ENCODE data around the gene FARP1. TPM values are rescaled to one million over a fixed set of nuclear protein-coding genes. Genes with fewer than 3 reads are reported as not detected.

FARP1 gene
- total and polyA plus RNA-seq, 2 donors: 5.8 to 7.5 TPM

DNA sequence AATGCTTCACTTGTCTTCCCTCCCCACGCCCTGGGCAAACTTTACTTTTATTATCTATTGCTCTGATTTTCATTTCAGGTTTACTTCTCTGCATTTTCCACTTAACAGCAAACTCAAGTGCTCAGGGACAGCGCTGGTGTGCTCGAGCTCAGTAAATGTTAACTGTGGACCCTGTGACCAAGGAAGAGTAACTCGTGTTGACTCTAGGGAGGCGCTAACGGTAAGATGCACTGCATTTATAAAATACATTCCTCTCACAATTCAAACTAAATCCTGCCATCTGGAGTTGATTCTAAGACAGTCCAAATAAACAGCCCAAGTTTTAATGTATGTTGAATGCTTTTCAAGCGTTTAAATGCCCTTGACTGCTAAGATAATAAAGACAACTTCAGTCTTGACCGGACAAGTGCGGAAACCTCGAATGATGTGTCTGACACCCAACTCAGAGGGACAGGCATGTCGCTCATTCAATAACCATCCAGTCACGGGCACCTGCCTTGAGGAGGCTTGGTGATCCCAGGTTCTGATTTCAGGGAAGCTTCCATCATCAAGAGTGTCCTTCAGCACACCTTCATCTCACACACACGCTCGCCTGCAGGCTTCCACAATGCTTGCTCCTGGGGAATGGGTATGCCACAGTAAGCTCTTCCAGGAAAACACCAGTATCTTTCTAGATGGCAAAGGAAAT, 340.9 kb downstream of the FARP1 start:
- no peaks in the 10 kb centered on the region for H3K27me3 ChIP-seq (ENCODE audit: control insufficient read depth in 2 of 2, insufficient read depth in 1 of 2, low read length in 1 of 2)
- H3K27ac ChIP-seq (ENCODE audit: low read depth in 1 of 2, low read length in 1 of 2): peak overlapping the region; percentile 15 to 52
- no peaks in the 10 kb centered on the region for H3K9me3 ChIP-seq (ENCODE audit: control insufficient read depth in 2 of 2, insufficient read depth in 1 of 2, low read length in 1 of 2)
- H3K4me1 ChIP-seq (ENCODE audit: control insufficient read depth in 2 of 2, insufficient read depth in 2 of 2, low read length in 2 of 2): peaks cover 7 to 48% of the 10 kb centered on the region in 2 donors
- WGBS: 95% methylated on average over 14 of the region's 14 CpGs
- peaks cover 8 to 9% of the 10 kb centered on the region in 2 donors for H3K36me3 ChIP-seq (ENCODE audit: control insufficient read depth in 2 of 2, insufficient read depth in 2 of 2, low read length in 1 of 2)
- no peak overlapping the region for H3K4me3 ChIP-seq (ENCODE audit: low read length in 2 of 2)
- DNase-seq (ENCODE audit: low read depth in 6 of 9, low spot score in 9 of 9): no peak

DNA sequence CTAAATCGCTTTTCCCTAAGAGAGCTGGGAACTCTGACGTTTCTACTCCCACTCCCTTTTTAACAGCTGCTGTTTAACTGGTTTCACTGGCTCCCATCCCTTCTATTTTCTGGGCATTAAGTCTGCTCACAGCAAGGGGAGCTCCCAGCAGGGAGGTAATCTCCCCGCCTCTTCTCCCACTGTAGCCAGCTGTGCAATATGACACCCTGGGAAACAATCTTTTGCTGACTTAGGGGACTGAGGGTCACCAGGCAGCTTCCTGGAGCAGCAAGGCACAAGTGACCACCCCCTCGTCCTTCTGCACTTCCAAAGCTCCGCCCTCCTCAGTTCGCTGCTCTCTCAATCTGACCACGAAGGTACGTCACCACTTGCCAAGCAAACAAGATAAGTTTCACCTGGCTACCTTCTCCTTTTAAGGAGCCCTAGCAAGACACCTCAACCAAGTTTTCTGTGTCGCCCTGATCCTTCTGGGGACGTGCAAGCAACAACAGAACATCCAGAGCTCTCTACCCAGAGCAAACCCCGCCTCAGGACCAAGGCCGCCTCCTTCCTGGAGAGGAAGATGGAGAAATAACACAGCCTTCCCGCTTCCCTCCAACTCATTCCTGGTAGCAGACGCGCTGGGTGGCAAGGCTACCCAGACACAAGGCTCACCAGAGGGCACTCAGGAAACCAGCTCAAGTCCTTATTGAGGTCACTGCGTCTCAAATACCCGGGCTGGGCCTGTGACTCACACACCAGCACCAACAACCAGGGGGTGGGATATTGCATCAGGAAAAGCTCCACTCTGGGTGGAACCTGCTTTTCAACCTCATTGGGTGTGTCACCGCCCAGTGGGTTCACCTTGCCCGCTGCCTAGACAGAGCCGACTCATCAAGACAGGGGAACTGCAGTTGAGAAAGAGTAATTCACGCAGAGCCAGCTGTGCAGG, 341.7 kb downstream of the FARP1 start:
- no peaks in the 10 kb centered on the region for H3K9me3 ChIP-seq (ENCODE audit: control insufficient read depth in 2 of 2, insufficient read depth in 1 of 2, low read length in 1 of 2)
- no peak for DNase-seq (ENCODE audit: low read depth in 6 of 9, low spot score in 9 of 9)
- no peaks in the 10 kb centered on the region for H3K27me3 ChIP-seq (ENCODE audit: control insufficient read depth in 2 of 2, insufficient read depth in 1 of 2, low read length in 1 of 2)
- no peak overlapping the region for H3K4me3 ChIP-seq (ENCODE audit: low read length in 2 of 2)
- peaks cover 7 to 48% of the 10 kb centered on the region in 2 donors for H3K4me1 ChIP-seq (ENCODE audit: control insufficient read depth in 2 of 2, insufficient read depth in 2 of 2, low read length in 2 of 2)
- 93% methylated on average over 21 of the region's 21 CpGs for WGBS
- H3K27ac ChIP-seq (ENCODE audit: low read depth in 1 of 2, low read length in 1 of 2): peak overlapping the region; percentile 20 to 65
- H3K36me3 ChIP-seq (ENCODE audit: control insufficient read depth in 2 of 2, insufficient read depth in 2 of 2, low read length in 1 of 2): peaks cover 12 to 14% of the 10 kb centered on the region in 2 donors

DNA sequence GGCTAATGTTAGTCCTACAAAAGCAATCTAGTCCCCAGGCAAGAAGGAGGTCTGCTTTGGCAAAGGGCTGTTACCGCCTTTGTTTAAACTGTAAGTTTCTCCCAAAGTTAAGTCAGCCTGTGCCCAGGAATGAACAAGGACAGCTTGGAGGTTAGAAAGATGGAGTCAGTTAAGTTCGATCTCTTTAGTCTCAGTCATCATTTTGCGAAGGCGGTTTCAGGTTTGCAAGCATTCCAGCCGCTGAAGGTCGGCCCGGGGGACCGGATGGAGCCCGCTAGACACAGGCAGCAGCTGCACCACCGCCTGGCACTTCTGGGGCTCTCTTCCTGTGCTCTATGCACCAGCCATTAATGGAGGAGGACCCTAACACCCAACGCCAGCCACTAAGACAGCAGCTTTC, 342.7 kb downstream of the FARP1 start:
- peaks cover 11 to 14% of the 10 kb centered on the region in 2 donors for H3K36me3 ChIP-seq (ENCODE audit: control insufficient read depth in 2 of 2, insufficient read depth in 2 of 2, low read length in 1 of 2)
- 96% methylated on average over 11 of the region's 11 CpGs for WGBS
- no peak overlapping the region for H3K4me3 ChIP-seq (ENCODE audit: low read length in 2 of 2)
- no peaks in the 10 kb centered on the region for H3K27me3 ChIP-seq (ENCODE audit: control insufficient read depth in 2 of 2, insufficient read depth in 1 of 2, low read length in 1 of 2)
- no peak overlapping the region for H3K27ac ChIP-seq (ENCODE audit: low read depth in 1 of 2, low read length in 1 of 2)
- no peaks in the 10 kb centered on the region for H3K9me3 ChIP-seq (ENCODE audit: control insufficient read depth in 2 of 2, insufficient read depth in 1 of 2, low read length in 1 of 2)
- H3K4me1 ChIP-seq (ENCODE audit: control insufficient read depth in 2 of 2, insufficient read depth in 2 of 2, low read length in 2 of 2): peaks cover 7 to 54% of the 10 kb centered on the region in 2 donors
- no peak for DNase-seq (ENCODE audit: low read depth in 6 of 9, low spot score in 9 of 9)

DNA sequence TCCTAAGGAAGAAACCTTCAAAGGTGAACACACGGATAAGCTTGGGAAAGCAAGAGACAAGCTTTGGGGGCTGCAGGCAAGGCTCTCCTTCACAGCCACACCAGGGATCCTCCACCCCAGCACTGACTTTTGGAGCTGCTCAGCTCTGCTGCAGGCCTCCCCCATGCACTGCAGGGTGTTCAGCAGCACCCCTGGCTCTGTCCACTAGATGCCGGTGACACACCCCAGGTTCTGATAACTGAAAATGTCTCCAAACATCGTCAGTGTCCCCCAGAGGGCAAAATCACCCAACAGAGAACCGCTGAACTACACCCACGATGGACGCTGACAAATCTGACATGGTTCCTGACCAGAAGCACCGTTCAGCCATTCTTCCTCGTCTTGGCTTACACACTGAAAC, 343.5 kb downstream of the FARP1 start:
- Histone ChIP-seq H3K36me3 (ENCODE audit: control insufficient read depth in 2 of 2, insufficient read depth in 2 of 2, low read length in 1 of 2) (peaks cover 9 to 11% of the 10 kb centered on the region in 2 donors), H3K9me3 (ENCODE audit: control insufficient read depth in 2 of 2, insufficient read depth in 1 of 2, low read length in 1 of 2) (no peaks in the 10 kb centered on the region), H3K27me3 (ENCODE audit: control insufficient read depth in 2 of 2, insufficient read depth in 1 of 2, low read length in 1 of 2) (no peaks in the 10 kb centered on the region), H3K27ac (ENCODE audit: low read depth in 1 of 2, low read length in 1 of 2) (no peak overlapping the region), H3K4me1 (ENCODE audit: control insufficient read depth in 2 of 2, insufficient read depth in 2 of 2, low read length in 2 of 2) (peaks cover 7 to 49% of the 10 kb centered on the region in 2 donors), H3K4me3 (ENCODE audit: low read length in 2 of 2) (no peak overlapping the region)
- 96% methylated on average over 8 of the region's 8 CpGs for WGBS
- DNase-seq (ENCODE audit: low read depth in 6 of 9, low spot score in 9 of 9): no peak

DNA sequence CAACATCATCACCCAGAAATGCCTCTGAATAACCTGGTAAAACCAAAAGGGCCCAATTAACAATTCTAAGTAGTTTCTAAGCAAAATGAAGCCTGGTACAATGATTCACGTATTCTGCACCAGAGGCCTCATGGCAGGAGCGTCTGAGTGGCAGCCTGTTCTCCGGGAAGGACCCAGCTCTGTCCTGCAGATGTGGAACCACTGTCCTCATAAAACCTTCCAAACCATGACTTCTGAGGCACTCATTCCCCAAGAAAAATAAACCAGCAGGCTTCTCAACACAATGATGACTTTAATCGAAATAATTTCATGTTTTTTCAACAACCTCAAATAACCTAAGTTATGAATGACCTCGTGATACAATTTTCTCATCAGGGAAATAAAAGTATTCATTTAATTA, 344.1 kb downstream of the FARP1 start:
- Histone ChIP-seq H3K4me3 (ENCODE audit: low read length in 2 of 2) (no peak overlapping the region), H3K9me3 (ENCODE audit: control insufficient read depth in 2 of 2, insufficient read depth in 1 of 2, low read length in 1 of 2) (no peaks in the 10 kb centered on the region), H3K36me3 (ENCODE audit: control insufficient read depth in 2 of 2, insufficient read depth in 2 of 2, low read length in 1 of 2) (peaks cover 6 to 9% of the 10 kb centered on the region in 2 donors), H3K27ac (ENCODE audit: low read depth in 1 of 2, low read length in 1 of 2) (no peak overlapping the region), H3K4me1 (ENCODE audit: control insufficient read depth in 2 of 2, insufficient read depth in 2 of 2, low read length in 2 of 2) (peaks cover 7 to 44% of the 10 kb centered on the region in 2 donors), H3K27me3 (ENCODE audit: control insufficient read depth in 2 of 2, insufficient read depth in 1 of 2, low read length in 1 of 2) (no peaks in the 10 kb centered on the region)
- 98% methylated on average over 5 of the region's 5 CpGs for WGBS
- DNase-seq (ENCODE audit: low read depth in 6 of 9, low spot score in 9 of 9): no peak

DNA sequence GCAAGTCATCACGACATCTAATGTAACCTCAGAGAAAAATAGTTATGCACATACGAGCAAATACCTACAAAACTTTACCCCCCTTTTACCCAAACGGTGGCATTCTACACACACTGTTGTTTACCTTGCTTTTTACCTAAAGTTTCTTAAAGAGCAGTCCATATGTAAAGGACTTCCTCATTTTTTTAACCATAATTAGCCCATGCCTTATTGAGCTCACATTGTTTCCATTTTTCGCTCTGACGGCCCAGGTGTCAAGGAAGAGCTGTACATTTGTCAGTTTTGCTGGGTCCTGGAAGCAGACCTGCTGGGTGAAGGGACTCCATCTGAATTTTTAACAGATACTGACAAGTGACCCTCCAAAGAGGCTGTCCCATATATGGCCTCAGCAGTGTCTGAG, 344.6 kb downstream of the FARP1 start:
- Histone ChIP-seq H3K9me3 (ENCODE audit: control insufficient read depth in 2 of 2, insufficient read depth in 1 of 2, low read length in 1 of 2) (no peaks in the 10 kb centered on the region), H3K27ac (ENCODE audit: low read depth in 1 of 2, low read length in 1 of 2) (no peak overlapping the region), H3K4me1 (ENCODE audit: control insufficient read depth in 2 of 2, insufficient read depth in 2 of 2, low read length in 2 of 2) (peaks cover 7 to 40% of the 10 kb centered on the region in 2 donors), H3K27me3 (ENCODE audit: control insufficient read depth in 2 of 2, insufficient read depth in 1 of 2, low read length in 1 of 2) (no peaks in the 10 kb centered on the region), H3K36me3 (ENCODE audit: control insufficient read depth in 2 of 2, insufficient read depth in 2 of 2, low read length in 1 of 2) (peaks cover 6 to 10% of the 10 kb centered on the region in 2 donors), H3K4me3 (ENCODE audit: low read length in 2 of 2) (no peak overlapping the region)
- 51% methylated on average over 5 of the region's 5 CpGs for WGBS
- no peak for DNase-seq (ENCODE audit: low read depth in 6 of 9, low spot score in 9 of 9)

DNA sequence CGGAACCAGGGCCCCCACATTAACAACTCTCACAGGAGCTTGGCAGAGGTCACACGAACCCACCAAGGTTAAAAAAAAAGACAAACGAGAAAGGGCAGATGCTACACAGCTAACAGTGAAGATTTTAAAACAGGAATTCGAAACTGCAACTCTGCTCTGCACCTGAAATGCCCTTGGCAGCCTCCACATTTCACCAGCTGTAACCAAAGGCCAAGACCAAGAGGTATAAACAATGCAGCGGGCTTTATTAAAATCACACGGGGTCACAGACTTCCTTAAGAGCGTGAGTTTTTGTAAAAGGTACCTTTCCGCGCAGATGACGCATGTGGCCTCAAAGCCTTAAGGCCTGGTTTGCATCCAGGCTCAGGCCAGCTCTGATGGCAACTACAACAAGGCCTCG, 345.8 kb downstream of the FARP1 start:
- no peak overlapping the region for H3K27ac ChIP-seq (ENCODE audit: low read depth in 1 of 2, low read length in 1 of 2)
- 85% methylated on average over 11 of the region's 11 CpGs for WGBS
- H3K27me3 ChIP-seq (ENCODE audit: control insufficient read depth in 2 of 2, insufficient read depth in 1 of 2, low read length in 1 of 2): no peaks in the 10 kb centered on the region
- no peak overlapping the region for H3K4me3 ChIP-seq (ENCODE audit: low read length in 2 of 2)
- H3K4me1 ChIP-seq (ENCODE audit: control insufficient read depth in 2 of 2, insufficient read depth in 2 of 2, low read length in 2 of 2): peaks cover 5 to 30% of the 10 kb centered on the region in 2 donors
- peaks cover 6 to 10% of the 10 kb centered on the region in 2 donors for H3K36me3 ChIP-seq (ENCODE audit: control insufficient read depth in 2 of 2, insufficient read depth in 2 of 2, low read length in 1 of 2)
- H3K9me3 ChIP-seq (ENCODE audit: control insufficient read depth in 2 of 2, insufficient read depth in 1 of 2, low read length in 1 of 2): no peaks in the 10 kb centered on the region
- no peak for DNase-seq (ENCODE audit: low read depth in 6 of 9, low spot score in 9 of 9)

DNA sequence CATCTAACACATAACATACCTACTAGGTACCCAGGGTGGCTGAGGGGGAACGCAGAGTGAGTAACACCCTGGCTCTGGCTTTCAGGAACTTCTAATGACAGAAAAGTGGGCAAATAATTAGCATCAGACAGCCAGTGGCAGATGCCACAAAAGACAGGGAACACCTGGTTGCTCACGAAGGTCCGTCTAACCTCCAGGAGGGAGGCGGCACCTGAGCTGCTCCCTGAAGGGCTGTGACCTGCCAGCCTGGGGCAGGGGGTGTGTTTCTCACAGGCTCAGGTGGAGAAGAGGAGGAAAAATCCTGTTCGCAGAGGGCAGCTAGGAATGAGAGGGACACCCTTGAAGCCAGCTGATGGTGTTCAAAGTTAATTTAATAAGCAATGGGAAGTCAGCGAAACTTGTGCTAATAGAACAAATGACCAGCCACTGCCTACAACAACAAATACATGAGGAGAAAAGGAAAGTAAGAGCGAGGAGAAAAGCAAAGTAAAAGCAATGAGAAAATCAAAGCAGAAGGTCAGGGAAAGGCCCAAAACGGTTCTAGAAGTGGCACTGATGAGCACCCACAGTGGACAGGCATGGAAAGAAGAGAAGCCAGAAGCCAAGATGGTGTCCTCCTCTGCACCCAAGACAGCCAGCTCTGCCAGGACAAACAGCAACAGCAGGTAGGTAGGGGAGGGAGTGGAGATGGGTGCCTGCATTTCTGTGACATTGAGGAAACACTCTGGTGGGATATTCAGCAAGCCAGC, 346.7 kb downstream of the FARP1 start:
- no peak overlapping the region for H3K4me3 ChIP-seq (ENCODE audit: low read length in 2 of 2)
- WGBS: 82% methylated on average over 8 of the region's 8 CpGs

More for the DNA sequence above, 346.7 kb downstream of the FARP1 start:
- DNase-seq (ENCODE audit: low read depth in 6 of 9, low spot score in 9 of 9): no peak
- Histone ChIP-seq H3K27ac (ENCODE audit: low read depth in 1 of 2, low read length in 1 of 2) (no peak overlapping the region), H3K27me3 (ENCODE audit: control insufficient read depth in 2 of 2, insufficient read depth in 1 of 2, low read length in 1 of 2) (no peaks in the 10 kb centered on the region), H3K36me3 (ENCODE audit: control insufficient read depth in 2 of 2, insufficient read depth in 2 of 2, low read length in 1 of 2) (peaks cover 7 to 11% of the 10 kb centered on the region in 2 donors), H3K4me1 (ENCODE audit: control insufficient read depth in 2 of 2, insufficient read depth in 2 of 2, low read length in 2 of 2) (peaks cover 2 to 23% of the 10 kb centered on the region in 2 donors), H3K9me3 (ENCODE audit: control insufficient read depth in 2 of 2, insufficient read depth in 1 of 2, low read length in 1 of 2) (no peaks in the 10 kb centered on the region)

Data from thymus (tissue), 11 donors.